GM21528 (cell line): ENCODE data around the gene SMAGP.
"Not testable (repeated sequence)": the region's sequence is repeated elsewhere in the genome, so short reads cannot be mapped to it uniquely, and the experiment has no call there.

Experiments used
- ATAC-seq: cut with Tn5 transposase; IDR thresholded peaks from one replicate; pipeline ENCODE4 v1.9.1; 2021; ENCODE audit warnings: mild to moderate bottlenecking, moderate library complexity; ENCODE audit not compliant: unreplicated experiment, low FRiP score

The SMAGP gene

GRCh38 chr12:51265024-51265423 lies 5.2 kb downstream of the SMAGP start:
- ATAC-seq: no peak

- no peak for ATAC-seq
These were observed 5.9 kb downstream of the SMAGP start for GRCh38 chr12:51264297-51264696.

- ATAC-seq: no peak
These were observed 6.9 kb downstream of the SMAGP start for GRCh38 chr12:51263341-51263740.

- ATAC-seq: no peak
These were observed 7.4 kb downstream of the SMAGP start for GRCh38 chr12:51262758-51263177.

- not testable (repeated sequence) for ATAC-seq
These were observed 10.6 kb downstream of the SMAGP start for GRCh38 chr12:51259600-51259999.

GRCh38 chr12:51254536-51254935 lies 15.7 kb downstream of the SMAGP start:
- ATAC-seq: no peak

- ATAC-seq: no peak
These were observed 16.9 kb downstream of the SMAGP start for GRCh38 chr12:51253276-51253675.

- no peak for ATAC-seq
These were observed 22.6 kb downstream of the SMAGP start for GRCh38 chr12:51247523-51248206.

- no peak for ATAC-seq
These were observed 23.9 kb downstream of the SMAGP start for GRCh38 chr12:51246254-51246853.

GRCh38 chr12:51245476-51246253 lies 24.6 kb downstream of the SMAGP start:
- no peak for ATAC-seq

GRCh38 chr12:51244269-51244668 lies 25.9 kb downstream of the SMAGP start:
- ATAC-seq: no peak

- ATAC-seq: no peak
These were observed 27.3 kb downstream of the SMAGP start for GRCh38 chr12:51242876-51243275.

GRCh38 chr12:51242120-51242519 lies 28.1 kb downstream of the SMAGP start:
- ATAC-seq: no peak

- ATAC-seq: no peak
These were observed 29.2 kb downstream of the SMAGP start for GRCh38 chr12:51240971-51241370.

GRCh38 chr12:51238510-51239334 lies 31.5 kb downstream of the SMAGP start, which contains the start of gene DAZAP2:
Gene DAZAP2, plus strand, starts transcription at chr12:51238826. Its CDS starts 82 bp downstream, at chr12:51238908.
- peak; percentile 91 for ATAC-seq

- ATAC-seq: peak; percentile 13
These were observed 32.1 kb downstream of the SMAGP start for GRCh38 chr12:51238037-51238509.

GRCh38 chr12:51234530-51234929 lies 35.7 kb downstream of the SMAGP start:
- no peak for ATAC-seq

GRCh38 chr12:51232642-51233041 lies 37.6 kb downstream of the SMAGP start:
- no peak for ATAC-seq

- ATAC-seq: no peak
These were observed 41.0 kb downstream of the SMAGP start for GRCh38 chr12:51229116-51229809.

- ATAC-seq: no peak
These were observed 42.3 kb downstream of the SMAGP start for GRCh38 chr12:51227962-51228361.
